DMS153 treated with DMSO at 0.1 percent for 48 hours (cell line): ENCODE measurements around the gene SNRPD2.
"Not testable (repeated sequence)": the region's sequence is repeated elsewhere in the genome, so short reads cannot be mapped to it uniquely, and the experiment has no call there.

ENCODE experiments used
- DNase-seq: peaks from one replicate; lab custom pipeline; 2025; ENCODE audit not compliant: unreplicated experiment; lab: John Stamatoyannopoulos, UW

SNRPD2 gene

DNA sequence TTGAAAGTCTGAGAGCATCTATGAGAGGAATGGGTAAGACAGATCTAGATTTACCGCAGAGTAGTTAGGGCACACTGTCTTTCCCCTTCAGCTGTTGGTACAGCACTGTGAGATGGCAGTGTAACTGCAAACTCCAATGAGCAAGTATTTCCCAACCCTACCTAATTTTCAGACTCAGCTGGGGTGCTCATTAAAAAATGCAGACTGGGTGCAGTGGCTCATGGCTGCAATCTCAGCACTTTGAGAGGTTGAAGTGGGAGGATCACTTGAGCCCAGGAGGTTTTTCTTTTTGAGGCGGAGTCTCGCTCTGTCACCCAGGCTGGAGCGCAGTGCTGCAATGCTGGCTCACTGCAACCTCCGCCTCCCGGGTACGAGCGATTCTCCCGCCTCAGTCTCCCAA, 13.4 kb upstream of the SNRPD2 start:
- no peak for DNase-seq

- no peak for DNase-seq
Observed at GRCh38 chr19:45701676-45702075, 9.9 kb upstream of the SNRPD2 start.

DNA sequence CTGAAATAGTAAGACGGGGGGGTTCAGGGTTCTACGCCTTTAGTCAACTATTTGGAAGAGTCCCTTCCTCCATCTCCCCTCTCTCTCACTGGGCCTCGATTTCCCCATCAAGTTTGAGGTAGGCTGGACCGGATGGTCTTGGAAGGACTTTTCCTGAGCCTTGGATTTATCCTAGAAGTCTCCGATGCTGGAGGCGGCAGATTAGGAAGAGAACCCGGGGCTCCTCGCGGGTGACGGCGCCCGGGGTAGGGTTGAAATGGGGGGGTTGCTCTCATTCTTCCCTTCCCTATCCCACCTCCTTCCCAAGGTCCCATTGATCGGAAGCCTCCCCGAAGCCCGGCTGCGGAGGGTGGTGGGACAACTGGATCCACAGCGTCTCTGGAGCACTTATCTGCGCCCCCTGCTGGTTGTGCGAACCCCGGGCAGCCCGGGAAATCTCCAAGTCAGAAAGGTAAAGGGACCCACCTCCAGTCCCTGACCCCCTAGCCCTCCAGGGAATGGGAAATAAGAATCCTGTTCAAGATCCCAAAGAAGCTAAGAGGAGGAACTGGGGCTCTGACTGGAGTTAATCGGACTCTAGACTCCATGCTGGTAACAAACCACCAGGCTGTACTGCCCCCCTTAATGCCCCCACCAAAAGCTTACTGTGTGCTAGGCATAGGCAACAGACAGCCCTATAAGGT, 1.5 kb upstream of the SNRPD2 start:
- DNase-seq: peak; percentile 19

- DNase-seq: peak; percentile 96
Observed at GRCh38 chr19:45692187-45693105, 693 bp upstream of the SNRPD2 start, which contains the start of gene QPCTL. QPCTL (plus strand) TSS chr19:45692666; CDS start chr19:45692704, 38 bp downstream.

GRCh38 chr19:45687599-45687998, 4.2 kb downstream of the SNRPD2 start:
- no peak for DNase-seq

GRCh38 chr19:45685045-45685444, 6.7 kb downstream of the SNRPD2 start:
- not testable (repeated sequence) for DNase-seq

- no peak for DNase-seq
Observed at GRCh38 chr19:45682908-45683307, 8.8 kb downstream of the SNRPD2 start.

GRCh38 chr19:45682117-45682516, 9.6 kb downstream of the SNRPD2 start:
- DNase-seq: no peak

GRCh38 chr19:45681391-45682015, 10.2 kb downstream of the SNRPD2 start:
- DNase-seq: peak; percentile 66

DNA sequence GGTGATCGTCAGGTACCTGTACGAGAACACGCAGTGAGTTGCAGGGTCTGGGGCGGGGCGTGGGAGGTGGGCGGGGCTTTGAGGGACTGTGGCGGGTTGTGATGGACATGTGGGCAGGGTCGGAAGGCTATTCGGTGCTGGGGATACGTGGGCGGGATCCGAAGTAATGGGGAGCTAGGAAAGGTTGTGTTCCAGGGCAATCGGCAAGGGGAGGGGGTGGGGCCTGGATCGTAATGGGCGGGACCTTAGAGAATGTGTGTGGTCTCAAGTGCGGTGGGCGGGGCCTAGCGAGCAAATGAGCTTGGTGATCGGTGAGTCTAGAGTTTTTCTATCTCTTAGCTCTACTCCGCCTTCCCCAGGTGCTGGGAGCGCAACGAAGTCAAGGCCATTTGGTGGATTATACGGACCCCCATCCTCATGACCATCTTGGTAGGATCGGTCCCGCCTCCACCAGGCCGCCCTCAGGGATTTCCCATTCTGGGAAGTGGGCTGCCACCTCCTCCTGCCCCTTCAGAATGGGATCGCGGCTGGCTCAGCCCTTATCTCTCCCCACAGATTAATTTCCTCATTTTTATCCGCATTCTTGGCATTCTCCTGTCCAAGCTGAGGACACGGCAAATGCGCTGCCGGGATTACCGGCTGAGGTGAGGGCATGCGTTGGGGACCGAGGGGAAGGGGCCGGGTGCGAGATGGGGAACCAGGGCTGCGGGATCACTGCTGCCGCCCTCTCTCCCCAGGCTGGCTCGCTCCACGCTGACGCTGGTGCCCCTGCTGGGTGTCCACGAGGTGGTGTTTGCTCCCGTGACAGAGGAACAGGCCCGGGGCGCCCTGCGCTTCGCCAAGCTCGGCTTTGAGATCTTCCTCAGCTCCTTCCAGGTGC, 14.2 kb downstream of the SNRPD2 start:
- DNase-seq: peak; percentile 83

DNA sequence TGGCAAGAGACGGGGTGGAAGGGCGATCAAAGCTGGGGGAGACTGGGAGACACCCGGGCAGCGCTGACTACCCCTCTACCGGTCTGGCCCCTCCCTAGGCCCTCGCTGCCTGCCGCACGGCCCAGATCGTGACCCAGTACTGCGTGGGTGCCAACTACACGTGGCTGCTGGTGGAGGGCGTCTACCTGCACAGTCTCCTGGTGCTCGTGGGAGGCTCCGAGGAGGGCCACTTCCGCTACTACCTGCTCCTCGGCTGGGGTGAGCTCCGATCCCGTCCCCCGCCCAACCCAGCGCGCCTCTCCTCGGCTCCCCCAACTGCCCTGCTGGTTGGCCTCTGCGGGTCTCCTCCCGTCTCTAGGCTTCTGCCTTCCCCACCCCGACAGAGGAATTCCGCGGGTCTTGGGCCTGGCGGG, 14.9 kb downstream of the SNRPD2 start:
- DNase-seq: no peak

- DNase-seq: no peak
Observed at GRCh38 chr19:45674946-45675345, 16.8 kb downstream of the SNRPD2 start.

DNA sequence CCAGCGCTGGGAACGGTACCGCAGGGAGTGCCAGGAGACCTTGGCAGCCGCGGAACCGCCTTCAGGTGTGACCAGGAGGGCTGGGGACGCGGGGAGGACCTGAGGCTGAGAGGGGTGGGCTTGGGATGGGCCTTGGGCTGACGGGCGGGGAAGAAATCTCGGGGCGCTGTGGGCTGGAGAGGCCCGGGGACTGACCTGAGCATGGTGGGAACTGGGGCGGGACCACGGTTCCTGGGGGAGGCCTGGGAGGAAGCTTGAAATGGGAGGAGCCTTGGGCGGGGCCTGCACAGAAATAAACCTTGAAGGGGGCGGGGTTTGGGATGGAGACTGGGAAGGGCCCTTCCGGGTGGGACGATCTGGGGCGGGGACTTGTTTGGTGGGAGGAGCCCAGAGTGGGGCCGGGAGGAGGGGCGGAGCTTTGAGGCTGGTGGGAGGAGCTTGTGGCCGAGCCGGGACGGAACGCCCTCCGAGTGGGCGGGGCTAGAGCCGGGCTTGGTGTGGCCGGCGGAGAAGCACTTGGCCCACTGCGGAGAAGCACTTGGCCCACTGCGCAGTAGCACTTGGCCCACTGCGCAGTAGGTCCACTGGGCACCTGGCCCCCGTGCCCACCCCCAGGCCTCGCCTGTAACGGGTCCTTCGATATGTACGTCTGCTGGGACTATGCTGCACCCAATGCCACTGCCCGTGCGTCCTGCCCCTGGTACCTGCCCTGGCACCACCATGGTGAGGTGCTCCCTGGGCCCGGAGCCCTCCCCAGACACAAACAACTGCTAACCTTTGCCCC, 20.9 kb downstream of the SNRPD2 start:
- peak; percentile 89 for DNase-seq

GRCh38 chr19:45668342-45668871, 23.3 kb downstream of the SNRPD2 start:
- no peak for DNase-seq

DNA sequence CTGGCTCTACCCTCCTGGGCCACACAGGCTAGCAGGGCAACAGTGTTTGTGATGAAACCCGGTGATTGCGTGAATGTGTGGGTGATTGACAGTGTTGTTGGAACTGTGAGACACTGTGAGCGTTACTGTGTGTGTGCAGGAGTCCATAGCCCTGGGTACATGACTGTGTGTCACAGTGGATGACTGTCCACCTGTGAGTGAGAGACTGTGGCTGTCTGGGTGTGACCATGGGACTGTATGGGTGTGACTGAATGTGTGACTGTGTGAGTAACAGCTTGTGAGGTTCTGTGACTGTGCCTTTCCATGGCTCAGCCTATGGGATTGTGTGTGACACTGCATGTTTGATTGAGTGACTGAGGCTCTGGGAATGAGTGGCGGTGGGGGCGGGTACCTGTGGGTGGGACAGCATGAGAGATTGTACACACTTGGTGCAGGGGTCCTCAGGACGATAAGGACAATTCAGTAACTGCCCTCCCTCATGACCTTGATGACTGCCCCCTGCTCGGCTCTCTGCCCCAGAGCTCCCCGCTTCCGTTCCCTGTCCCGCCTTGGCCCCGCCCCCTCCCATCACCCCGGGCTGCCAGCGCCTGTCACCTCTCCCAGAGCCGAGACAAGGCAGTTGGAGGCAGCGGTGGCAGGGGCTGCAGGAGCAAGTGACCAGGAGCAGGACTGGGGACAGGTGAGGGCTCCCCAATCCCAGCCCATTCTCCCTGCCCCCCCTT, 24.0 kb downstream of the SNRPD2 start, which contains the start of gene GIPR:
Gene GIPR (plus strand): TSS at position 602 of the 722 bp plus-strand sequence. CDS start 1,300 bp downstream, outside the sequence.
- DNase-seq: no peak

DNA sequence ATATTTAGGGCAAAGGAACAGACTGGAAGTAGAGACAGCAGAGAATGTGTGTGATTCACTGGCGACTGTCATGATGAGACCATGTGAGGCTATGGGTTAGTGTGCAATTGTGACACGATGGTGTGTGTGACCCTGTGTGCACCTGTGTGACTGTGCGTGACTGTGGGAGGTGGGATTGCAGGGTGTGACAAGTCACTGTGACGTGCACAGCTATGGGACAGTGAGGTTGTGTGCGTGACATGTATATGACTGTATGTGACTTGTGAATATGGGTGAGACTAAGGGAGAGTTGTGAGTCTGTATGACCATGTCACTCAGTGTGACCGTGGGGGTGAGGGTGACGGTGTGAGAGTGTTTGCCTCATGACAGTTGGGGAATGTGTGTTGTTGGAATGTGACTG, 27.2 kb downstream of the SNRPD2 start:
- DNase-seq: no peak

DNA sequence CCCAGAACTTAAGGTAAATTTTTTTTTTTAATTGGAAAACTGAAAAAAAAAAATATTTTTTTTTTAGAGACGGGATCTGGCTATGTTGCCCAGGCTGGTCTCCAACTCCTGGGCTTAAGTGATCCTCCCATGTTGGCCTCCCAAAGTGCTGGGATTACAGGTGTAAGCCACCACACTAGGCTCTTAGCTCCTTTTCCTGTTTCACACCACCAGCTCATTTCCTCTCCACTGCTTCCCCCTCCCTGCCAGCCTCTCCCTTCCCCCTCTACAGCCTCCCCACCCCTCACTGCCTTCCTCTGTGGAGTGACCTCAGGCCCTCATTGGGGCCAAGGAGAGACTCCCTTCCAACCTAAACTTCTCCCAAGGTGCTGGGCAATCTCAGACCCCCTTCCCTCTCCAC, 28.0 kb downstream of the SNRPD2 start:
- DNase-seq: no peak

GRCh38 chr19:45660636-45661035, 31.1 kb downstream of the SNRPD2 start:
- DNase-seq: no peak
